HepG2 (cell line): ENCODE data around the gene RTN4RL2. TPM values are rescaled to one million over a fixed set of nuclear protein-coding genes. Genes with fewer than 3 reads are reported as not detected.
A peak's percentile ranks its signal among the peaks of the same experiment; 100 is the strongest.

Source experiments
- GFI1 ChIP-seq: sonication (generic); formaldehyde crosslinking; IDR thresholded peaks from 2 replicates; pipeline ENCODE4 v1.5.0; 2020; ENCODE audit warnings: missing genetic modification reagents, mild to moderate bottlenecking, borderline replicate concordance
- SALL2 ChIP-seq: sonication (generic); formaldehyde crosslinking; IDR thresholded peaks from 2 replicates; pipeline ENCODE4 v1.8.1; 2023; ENCODE audit warnings: mild to moderate bottlenecking, missing genetic modification reagents, inconsistent platforms
- THAP11 ChIP-seq: IDR thresholded peaks from 2 replicates; pipeline ENCODE4 v1.6.1; 2016; ENCODE audit warnings: missing biosample characterization, missing genetic modification reagents
- ZNF468 ChIP-seq: sonication (generic); formaldehyde crosslinking; IDR thresholded peaks from 2 replicates; pipeline ENCODE4 v1.8.0; 2022; ENCODE audit warnings: mild to moderate bottlenecking, moderate library complexity, missing genetic modification reagents
- ZNF563 ChIP-seq: sonication (generic); formaldehyde crosslinking; IDR thresholded peaks from 2 replicates; pipeline ENCODE4 v1.8.0; 2022; ENCODE audit warnings: mild to moderate bottlenecking, moderate library complexity, missing genetic modification reagents
- polyA plus RNA-seq, 8 experiments: library from polyadenylated mRNA; depleted of rRNA in 3 of 8; stranded (reverse) in 7 of 8; unstranded in 1 of 8; fragments of >200 nt; fragmentation: Illumina TruSeq in 4 of 8; extraction: Trizol in 4 of 8; gene quantifications; 2 replicates each; pipeline versions ENCODE4 v1.2.1 to v1.2.3, GENCODE V29; 2011 to 2016; ENCODE audit warnings: low read depth in 4 of 8, missing spikeins in 1 of 8, mixed read lengths in 1 of 8; ENCODE audit not compliant: insufficient read depth in 1 of 8
- total RNA-seq, 5 experiments: library from RNA; depleted of rRNA; stranded (reverse); fragments of >200 nt; fragmentation: Illumina TruSeq; extraction: Trizol; gene quantifications; 2 replicates each; pipeline ENCODE4 v1.2.3, GENCODE V29; 2016; ENCODE audit warnings: low read depth in 1 of 5
- TF ChIP-seq, protein P1 (sequence below), 2 experiments: fragments of 450-650 bp in 1 of 2; sonication (generic) in 1 of 2; formaldehyde crosslinking in 1 of 2; IDR thresholded peaks; 2 replicates each; pipeline versions ENCODE4 v1.6.1 to v1.8.0; 2016 to 2022; ENCODE audit warnings: antibody characterized with exemption in 1 of 2, mild to moderate bottlenecking in 1 of 2, missing genetic modification reagents in 1 of 2
- TF ChIP-seq, protein P2 (sequence below): IDR thresholded peaks from 2 replicates; pipeline ENCODE4 v1.6.1; 2018; ENCODE audit warnings: missing genetic modification reagents, mild to moderate bottlenecking, missing compliant biosample characterization
- TF ChIP-seq, protein P3 (sequence below): sonication (generic); formaldehyde crosslinking; IDR thresholded peaks from 2 replicates; pipeline ENCODE4 v1.4.0; 2020; ENCODE audit warnings: mild to moderate bottlenecking, missing genetic modification reagents
- TF ChIP-seq, protein P4 (sequence below): sonication (generic); formaldehyde crosslinking; IDR thresholded peaks from 2 replicates; pipeline ENCODE4 v1.5.1; 2020; ENCODE audit warnings: mild to moderate bottlenecking, missing genetic modification reagents, borderline replicate concordance

Gene RTN4RL2
- total and polyA plus RNA-seq, 2 of the 13 experiments (the other 11 are each of a cell fraction or from before 2014, with no cell fraction given): 1.3 to 4.3 TPM

DNA sequence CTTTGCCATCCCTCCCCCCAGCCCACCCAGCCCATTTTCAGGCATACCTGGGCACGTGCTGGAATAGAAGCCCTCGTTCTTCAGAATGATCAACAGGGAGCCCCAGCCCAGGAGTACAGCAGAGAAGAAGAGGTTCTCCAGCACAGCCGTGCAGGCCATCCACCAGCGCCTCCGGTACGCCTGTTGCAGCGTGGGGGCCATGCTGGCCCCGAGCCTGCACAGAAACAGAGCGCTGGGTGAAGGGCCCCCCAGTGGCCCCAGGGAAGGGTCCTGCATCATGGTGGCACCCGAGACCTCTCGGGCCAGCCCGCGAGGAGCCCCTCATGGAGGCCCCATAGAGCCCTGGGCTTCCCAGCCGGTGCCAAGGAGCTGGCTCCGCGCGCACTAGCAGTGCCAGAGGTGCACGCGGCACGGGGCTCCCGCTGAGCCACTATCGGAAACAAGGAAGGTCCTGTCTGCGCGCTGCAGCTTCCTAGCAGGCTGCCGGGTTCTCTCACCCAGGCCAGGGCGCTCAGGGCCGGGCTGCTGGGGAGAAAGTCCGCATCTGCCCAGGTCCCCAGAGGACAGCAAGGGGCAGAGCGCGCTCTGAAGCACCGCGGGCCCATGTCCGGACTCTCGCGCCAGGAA, 53.7 kb downstream of the RTN4RL2 start (continued):
- TF ChIP-seq, protein P1, sequence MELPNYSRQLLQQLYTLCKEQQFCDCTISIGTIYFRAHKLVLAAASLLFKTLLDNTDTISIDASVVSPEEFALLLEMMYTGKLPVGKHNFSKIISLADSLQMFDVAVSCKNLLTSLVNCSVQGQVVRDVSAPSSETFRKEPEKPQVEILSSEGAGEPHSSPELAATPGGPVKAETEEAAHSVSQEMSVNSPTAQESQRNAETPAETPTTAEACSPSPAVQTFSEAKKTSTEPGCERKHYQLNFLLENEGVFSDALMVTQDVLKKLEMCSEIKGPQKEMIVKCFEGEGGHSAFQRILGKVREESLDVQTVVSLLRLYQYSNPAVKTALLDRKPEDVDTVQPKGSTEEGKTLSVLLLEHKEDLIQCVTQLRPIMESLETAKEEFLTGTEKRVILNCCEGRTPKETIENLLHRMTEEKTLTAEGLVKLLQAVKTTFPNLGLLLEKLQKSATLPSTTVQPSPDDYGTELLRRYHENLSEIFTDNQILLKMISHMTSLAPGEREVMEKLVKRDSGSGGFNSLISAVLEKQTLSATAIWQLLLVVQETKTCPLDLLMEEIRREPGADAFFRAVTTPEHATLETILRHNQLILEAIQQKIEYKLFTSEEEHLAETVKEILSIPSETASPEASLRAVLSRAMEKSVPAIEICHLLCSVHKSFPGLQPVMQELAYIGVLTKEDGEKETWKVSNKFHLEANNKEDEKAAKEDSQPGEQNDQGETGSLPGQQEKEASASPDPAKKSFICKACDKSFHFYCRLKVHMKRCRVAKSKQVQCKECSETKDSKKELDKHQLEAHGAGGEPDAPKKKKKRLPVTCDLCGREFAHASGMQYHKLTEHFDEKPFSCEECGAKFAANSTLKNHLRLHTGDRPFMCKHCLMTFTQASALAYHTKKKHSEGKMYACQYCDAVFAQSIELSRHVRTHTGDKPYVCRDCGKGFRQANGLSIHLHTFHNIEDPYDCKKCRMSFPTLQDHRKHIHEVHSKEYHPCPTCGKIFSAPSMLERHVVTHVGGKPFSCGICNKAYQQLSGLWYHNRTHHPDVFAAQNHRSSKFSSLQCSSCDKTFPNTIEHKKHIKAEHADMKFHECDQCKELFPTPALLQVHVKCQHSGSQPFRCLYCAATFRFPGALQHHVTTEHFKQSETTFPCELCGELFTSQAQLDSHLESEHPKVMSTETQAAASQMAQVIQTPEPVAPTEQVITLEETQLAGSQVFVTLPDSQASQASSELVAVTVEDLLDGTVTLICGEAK (IDR thresholded peaks at IDR 0.05): no peak
- TF ChIP-seq, protein P1 (CRISPR knock-in tag; IDR thresholded peaks at IDR 0.05): 0 out of 2 replicates have a peak, but pooled peaks have one; percentile 23
- TF ChIP-seq, protein P2, sequence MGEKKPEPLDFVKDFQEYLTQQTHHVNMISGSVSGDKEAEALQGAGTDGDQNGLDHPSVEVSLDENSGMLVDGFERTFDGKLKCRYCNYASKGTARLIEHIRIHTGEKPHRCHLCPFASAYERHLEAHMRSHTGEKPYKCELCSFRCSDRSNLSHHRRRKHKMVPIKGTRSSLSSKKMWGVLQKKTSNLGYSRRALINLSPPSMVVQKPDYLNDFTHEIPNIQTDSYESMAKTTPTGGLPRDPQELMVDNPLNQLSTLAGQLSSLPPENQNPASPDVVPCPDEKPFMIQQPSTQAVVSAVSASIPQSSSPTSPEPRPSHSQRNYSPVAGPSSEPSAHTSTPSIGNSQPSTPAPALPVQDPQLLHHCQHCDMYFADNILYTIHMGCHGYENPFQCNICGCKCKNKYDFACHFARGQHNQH (CRISPR knock-in tag): no peak
- TF ChIP-seq ZNF563 (peak; percentile 7; the same call in 1 of the 2 replicates), THAP11 (no peak), ZNF468 (CRISPR knock-in tag) (no peak), SALL2 (CRISPR knock-in tag) (peak; percentile 62; the same call in 1 of the 2 replicates), GFI1 (CRISPR knock-in tag) (no peak)
- TF ChIP-seq, protein P3, sequence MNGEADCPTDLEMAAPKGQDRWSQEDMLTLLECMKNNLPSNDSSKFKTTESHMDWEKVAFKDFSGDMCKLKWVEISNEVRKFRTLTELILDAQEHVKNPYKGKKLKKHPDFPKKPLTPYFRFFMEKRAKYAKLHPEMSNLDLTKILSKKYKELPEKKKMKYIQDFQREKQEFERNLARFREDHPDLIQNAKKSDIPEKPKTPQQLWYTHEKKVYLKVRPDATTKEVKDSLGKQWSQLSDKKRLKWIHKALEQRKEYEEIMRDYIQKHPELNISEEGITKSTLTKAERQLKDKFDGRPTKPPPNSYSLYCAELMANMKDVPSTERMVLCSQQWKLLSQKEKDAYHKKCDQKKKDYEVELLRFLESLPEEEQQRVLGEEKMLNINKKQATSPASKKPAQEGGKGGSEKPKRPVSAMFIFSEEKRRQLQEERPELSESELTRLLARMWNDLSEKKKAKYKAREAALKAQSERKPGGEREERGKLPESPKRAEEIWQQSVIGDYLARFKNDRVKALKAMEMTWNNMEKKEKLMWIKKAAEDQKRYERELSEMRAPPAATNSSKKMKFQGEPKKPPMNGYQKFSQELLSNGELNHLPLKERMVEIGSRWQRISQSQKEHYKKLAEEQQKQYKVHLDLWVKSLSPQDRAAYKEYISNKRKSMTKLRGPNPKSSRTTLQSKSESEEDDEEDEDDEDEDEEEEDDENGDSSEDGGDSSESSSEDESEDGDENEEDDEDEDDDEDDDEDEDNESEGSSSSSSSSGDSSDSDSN (CRISPR knock-in tag): peak; percentile 59
- TF ChIP-seq, protein P4, sequence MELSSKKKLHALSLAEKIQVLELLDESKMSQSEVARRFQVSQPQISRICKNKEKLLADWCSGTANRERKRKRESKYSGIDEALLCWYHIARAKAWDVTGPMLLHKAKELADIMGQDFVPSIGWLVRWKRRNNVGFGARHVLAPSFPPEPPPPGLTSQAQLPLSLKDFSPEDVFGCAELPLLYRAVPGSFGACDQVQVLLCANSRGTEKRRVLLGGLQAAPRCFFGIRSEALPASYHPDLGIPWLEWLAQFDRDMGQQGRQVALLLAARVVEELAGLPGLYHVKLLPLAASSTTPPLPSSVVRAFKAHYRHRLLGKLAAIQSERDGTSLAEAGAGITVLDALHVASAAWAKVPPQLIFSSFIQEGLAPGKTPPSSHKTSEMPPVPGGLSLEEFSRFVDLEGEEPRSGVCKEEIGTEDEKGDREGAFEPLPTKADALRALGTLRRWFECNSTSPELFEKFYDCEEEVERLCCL (CRISPR knock-in tag): no peak
